Vagina (tissue), 2 donors: Measurements from ENCODE around the gene SHISA5.

ENCODE experiments used
- CTCF ChIP-seq, 3 experiments: fragments of 450-650 bp in 2 of 3; fragments of 200-600 bp in 1 of 3; sonication (generic) in 1 of 3; IDR thresholded peaks; one replicate each; pipeline ENCODE4 v1.5.1; 2017 to 2019; ENCODE audit warnings: antibody characterized with exemption in 3 of 3, mild to moderate bottlenecking in 2 of 3, moderate library complexity in 2 of 3
- POLR2A ChIP-seq, 2 donors: fragments of 450-650 bp; IDR thresholded peaks; one replicate each; pipeline ENCODE4 v1.6.1; 2017; ENCODE audit warnings: antibody characterized with exemption in 2 of 2, mild to moderate bottlenecking in 2 of 2, moderate library complexity in 2 of 2
- POLR2AphosphoS5 ChIP-seq, 2 donors: sonication (generic); formaldehyde crosslinking; IDR thresholded peaks; one replicate each; pipeline ENCODE4 v1.9.0; 2017; ENCODE audit warnings: antibody characterized with exemption in 2 of 2, mild to moderate bottlenecking in 2 of 2, low read depth in 1 of 2; ENCODE audit not compliant: insufficient read depth in 1 of 2

GRCh38 chr3:48419597-48419996, 84.4 kb downstream of the SHISA5 start:
- TF ChIP-seq CTCF (IDR thresholded peaks at IDR 0.05): no peak
- no peak for TF ChIP-seq POLR2AphosphoS5 (IDR thresholded peaks at IDR 0.05; ENCODE audit: insufficient read depth in 1 of 2, low read depth in 1 of 2)
- TF ChIP-seq POLR2A (IDR thresholded peaks at IDR 0.05): no peak
